Ovary (tissue), 9 donors: Measurements from ENCODE around the gene PSME1. TPM values are rescaled to one million over a fixed set of nuclear protein-coding genes. Genes with fewer than 3 reads are reported as not detected.

ENCODE experiments used
- DNase-seq, 5 donors: peaks; one replicate each; pipeline ENCODE4 v3.0.0-alpha.2; 2019 to 2020
- H3K27ac ChIP-seq, 2 donors: fragments of 200-600 bp; one replicate each; pipeline versions ENCODE4 v1.5.1 to v1.8.0; 2019 to 2022
- H3K27me3 ChIP-seq: fragments of 200-600 bp; one replicate; pipeline ENCODE4 v1.8.0; 2022
- H3K36me3 ChIP-seq: fragments of 200-600 bp; sonication (generic); one replicate; pipeline ENCODE4 v1.5.1; 2019
- H3K4me1 ChIP-seq: one replicate; pipeline ENCODE4 v1.8.1; 2013; ENCODE audit warnings: mild to moderate bottlenecking, moderate library complexity; ENCODE audit not compliant: insufficient read depth
- H3K4me3 ChIP-seq: fragments of 200-600 bp; sonication (generic); one replicate; pipeline ENCODE4 v1.5.1; 2017
- H3K9me3 ChIP-seq, 2 donors: fragments of 200-600 bp in 1 of 2; sonication (generic) in 1 of 2; one replicate each; pipeline versions ENCODE4 v1.5.1 to v1.8.1; 2013 to 2019; ENCODE audit warnings: mild to moderate bottlenecking in 1 of 2, moderate library complexity in 1 of 2
- EP300 ChIP-seq: sonication (generic); formaldehyde crosslinking; IDR thresholded peaks from one replicate; pipeline ENCODE4 v1.6.1; 2017; ENCODE audit warnings: antibody characterized with exemption
- POLR2A ChIP-seq: fragments of 450-650 bp; IDR thresholded peaks from one replicate; pipeline ENCODE4 v1.6.1; 2017; ENCODE audit warnings: antibody characterized with exemption, mild to moderate bottlenecking, moderate library complexity
- WGBS, 3 donors: extraction: QIAGEN DNeasy Blood & Tissue Kit in 1 of 3; methylation state at CpG; one replicate each; pipeline versions ENCODE4 v1.1.5 to v1.1.7; 2013 to 2017; 5-methylcytosine and 5-hydroxymethylcytosine counted together
- intact Hi-C, 4 donors: fragments of 100-400 bp; cut with DNase I; formaldehyde crosslinking; loops; one replicate each; pipeline versions ENCODE4 v1.11.0 to v1.15.1; 2022 to 2023
- polyA plus RNA-seq, 2 donors: library from polyadenylated mRNA; stranded (reverse); fragments of 200-250 nt in 1 of 2; fragments of 350-450 nt in 1 of 2; fragmentation: Illumina TruSeq in 1 of 2; extraction: RNeasy Lipid Tissue Mini Kit (QIAGEN cat#74804) in 1 of 2; gene quantifications; one replicate each; pipeline ENCODE4 v1.2.3, GENCODE V29; 2013 to 2014
- total RNA-seq, 7 donors: library from RNA; depleted of rRNA in 2 of 7; stranded (reverse); fragments of >200 nt in 2 of 7; fragmentation: NEBNext Ultra II Directional in 3 of 7; extraction: Animal tissue kit (Norgen Biotek cat#: 25700) in 3 of 7; gene quantifications; one replicate each; pipeline versions ENCODE4 v1.1.0 to v1.2.4, GENCODE V29; 2016 to 2023
- TF ChIP-seq, protein P1 (sequence below), 3 donors: fragments of 450-650 bp in 2 of 3; fragments of 200-600 bp in 1 of 3; IDR thresholded peaks; one replicate each; pipeline versions ENCODE4 v1.5.1 to v1.8.0; 2016 to 2022; ENCODE audit warnings: antibody characterized with exemption in 3 of 3, mild to moderate bottlenecking in 1 of 3
- donor health status: DM: no; HTN: no; CAD: no; lungs with moderate emphysema.
- donor health status: DM: no; HTN: no; CAD: no.
- donor health status: Bipolar disorder and iron deficiency.
- donor health status: DM: yes; HTN: yes; CAD: no.
- donor health status: DM: no; HTN: no; CAD: no.
- donor health status: DM: yes; HTN: yes; CAD: no.

Gene PSME1
- total and polyA plus RNA-seq, 9 donors, result 93.6 to 261 (median 177) TPM

DNA sequence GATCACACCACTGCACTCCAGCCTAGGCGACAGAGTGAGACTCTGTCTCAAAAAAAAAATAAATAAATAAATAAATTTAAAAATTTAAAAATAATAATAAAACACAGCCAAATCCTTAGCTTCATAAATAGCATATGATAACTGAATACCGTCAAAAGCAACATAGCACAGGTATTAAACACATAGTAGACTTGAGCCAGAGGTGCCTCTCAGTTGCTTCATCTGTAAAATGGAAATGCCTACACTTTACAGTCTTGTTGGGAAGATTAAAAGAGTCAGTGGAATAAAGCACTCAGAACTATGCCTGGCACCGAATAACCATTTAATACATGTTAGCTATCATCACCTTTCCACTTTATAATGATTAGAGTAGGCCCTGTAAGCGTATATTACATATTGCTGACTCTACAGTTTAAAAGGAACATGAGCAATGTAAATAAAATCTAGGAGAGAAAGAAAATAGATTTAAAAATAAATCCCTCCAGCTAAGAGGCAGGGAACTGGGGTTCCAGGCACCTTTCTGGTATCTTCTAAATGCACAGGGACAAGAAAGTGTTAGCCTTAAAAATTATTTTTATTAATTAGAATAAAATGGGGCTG is 29.2 kb upstream of the PSME1 start:
- Histone ChIP-seq H3K27me3 (no peaks in the 10 kb centered on the region), H3K9me3 (no peaks in the 10 kb centered on the region), H3K4me1 (no peaks in the 10 kb centered on the region), H3K4me3 (no peak overlapping the region), H3K27ac (no peak overlapping the region), H3K36me3 (no peaks in the 10 kb centered on the region)
- 86 to 88% (median 88%) methylated on average over 4 of the region's 4 CpGs for WGBS, 3 donors
- TF ChIP-seq, protein P1, sequence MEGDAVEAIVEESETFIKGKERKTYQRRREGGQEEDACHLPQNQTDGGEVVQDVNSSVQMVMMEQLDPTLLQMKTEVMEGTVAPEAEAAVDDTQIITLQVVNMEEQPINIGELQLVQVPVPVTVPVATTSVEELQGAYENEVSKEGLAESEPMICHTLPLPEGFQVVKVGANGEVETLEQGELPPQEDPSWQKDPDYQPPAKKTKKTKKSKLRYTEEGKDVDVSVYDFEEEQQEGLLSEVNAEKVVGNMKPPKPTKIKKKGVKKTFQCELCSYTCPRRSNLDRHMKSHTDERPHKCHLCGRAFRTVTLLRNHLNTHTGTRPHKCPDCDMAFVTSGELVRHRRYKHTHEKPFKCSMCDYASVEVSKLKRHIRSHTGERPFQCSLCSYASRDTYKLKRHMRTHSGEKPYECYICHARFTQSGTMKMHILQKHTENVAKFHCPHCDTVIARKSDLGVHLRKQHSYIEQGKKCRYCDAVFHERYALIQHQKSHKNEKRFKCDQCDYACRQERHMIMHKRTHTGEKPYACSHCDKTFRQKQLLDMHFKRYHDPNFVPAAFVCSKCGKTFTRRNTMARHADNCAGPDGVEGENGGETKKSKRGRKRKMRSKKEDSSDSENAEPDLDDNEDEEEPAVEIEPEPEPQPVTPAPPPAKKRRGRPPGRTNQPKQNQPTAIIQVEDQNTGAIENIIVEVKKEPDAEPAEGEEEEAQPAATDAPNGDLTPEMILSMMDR (IDR thresholded peaks at IDR 0.05), result no peak
- TF ChIP-seq EP300 (no peak), POLR2A (no peak)
- no peak for DNase-seq
- intact Hi-C loops, result loop anchor here in 2 of 4 donors (10.0 kb wide), 1 partner anchor 52 kb away; the partner anchor contains the start of gene CARMIL3 (in 2 of the 2)

DNA sequence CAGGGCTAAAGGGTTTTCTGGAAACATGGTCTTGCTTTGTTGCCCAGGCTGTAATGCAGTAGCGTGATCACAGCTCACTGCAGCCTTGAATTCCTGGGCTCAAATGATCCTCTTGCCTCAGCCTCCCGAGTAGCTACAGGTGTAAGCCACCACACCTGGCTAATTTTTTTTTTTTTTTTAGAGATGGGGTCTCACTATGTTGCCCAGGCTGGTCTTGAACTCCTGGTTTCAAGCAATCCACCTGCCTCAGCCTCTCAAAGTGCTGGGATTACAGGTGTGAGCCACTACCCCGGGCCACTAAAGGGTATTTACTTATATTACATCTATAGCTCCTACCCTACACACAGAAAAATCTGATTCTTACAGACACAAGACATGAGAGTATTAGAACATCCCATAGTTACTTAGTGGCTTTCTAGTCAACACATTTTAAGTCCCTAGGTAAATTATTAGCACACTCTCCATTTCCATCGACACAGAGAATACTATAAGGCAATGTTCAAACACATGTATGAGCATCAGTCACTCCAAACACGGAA is 27.6 kb upstream of the PSME1 start:
- 44 to 51% (median 50%) methylated on average over 5 of the region's 5 CpGs for WGBS, 3 donors
- intact Hi-C loops, result loop anchor here in 2 of 4 donors (10.0 kb wide), 1 partner anchor 54 kb away; the partner anchor contains the start of gene CARMIL3 (in 2 of the 2)
- no peaks in the 10 kb centered on the region for H3K9me3 ChIP-seq
- TF ChIP-seq POLR2A (no peak), EP300 (no peak)
- TF ChIP-seq, protein P1 (IDR thresholded peaks at IDR 0.05), result no peak
- peak in 1 of 5 donors; percentile 7 for DNase-seq
- no peak overlapping the region for H3K27ac ChIP-seq
- no peak overlapping the region for H3K4me3 ChIP-seq
- no peaks in the 10 kb centered on the region for H3K36me3 ChIP-seq
- H3K27me3 ChIP-seq, result no peaks in the 10 kb centered on the region
- no peaks in the 10 kb centered on the region for H3K4me1 ChIP-seq

DNA sequence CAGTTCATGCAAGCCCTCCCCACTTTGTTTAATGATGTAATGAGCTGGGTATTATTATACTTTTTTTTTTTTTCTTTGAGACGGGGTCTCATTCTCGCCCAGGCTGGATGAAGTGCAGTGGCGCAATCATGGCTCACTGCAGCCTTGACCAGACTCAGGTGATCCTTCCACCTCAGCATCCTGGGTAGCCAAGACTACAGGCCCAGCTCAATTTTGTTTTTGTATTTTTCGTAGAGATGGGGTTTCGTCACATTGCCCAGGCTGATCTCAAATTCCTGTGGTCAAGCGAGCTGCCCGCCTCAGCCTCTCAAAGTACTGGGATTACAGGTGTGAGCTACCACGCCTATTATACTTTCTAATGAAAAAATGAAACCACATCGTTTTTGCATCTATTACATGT is 25.9 kb upstream of the PSME1 start:
- no peaks in the 10 kb centered on the region for H3K36me3 ChIP-seq
- intact Hi-C loops, result no loop called here
- H3K27ac ChIP-seq, result no peak overlapping the region
- H3K9me3 ChIP-seq, result no peaks in the 10 kb centered on the region
- H3K4me1 ChIP-seq, result no peaks in the 10 kb centered on the region
- WGBS, 3 donors, result 86 to 88% (median 87%) methylated on average over 9 of the region's 9 CpGs
- DNase-seq, result peak in 1 of 5 donors; percentile 9
- no peak overlapping the region for H3K4me3 ChIP-seq
- H3K27me3 ChIP-seq, result no peaks in the 10 kb centered on the region
- TF ChIP-seq, protein P1 (IDR thresholded peaks at IDR 0.05), result no peak
- TF ChIP-seq EP300 (no peak), POLR2A (no peak)

DNA sequence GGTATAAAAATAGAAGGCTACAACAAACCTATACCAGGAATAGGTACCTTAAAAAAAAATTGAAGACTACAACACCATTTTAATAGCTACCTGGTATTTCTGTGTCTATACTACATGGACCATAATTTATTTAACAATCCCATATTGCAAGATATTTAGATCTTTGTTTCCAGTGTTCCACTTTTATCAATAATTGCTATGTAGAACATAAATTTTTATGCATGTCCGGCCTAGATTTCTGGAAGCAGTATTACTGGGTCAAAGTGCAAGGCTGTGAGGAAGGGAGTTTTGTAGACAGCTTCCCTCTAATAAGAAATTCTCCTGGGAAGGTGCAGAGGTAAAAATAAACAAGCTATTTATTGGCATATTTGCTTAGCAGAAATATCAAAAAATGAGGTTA is 25.5 kb upstream of the PSME1 start:
- Histone ChIP-seq H3K4me3 (no peak overlapping the region), H3K9me3 (no peaks in the 10 kb centered on the region), H3K27ac (no peak overlapping the region), H3K36me3 (no peaks in the 10 kb centered on the region), H3K27me3 (no peaks in the 10 kb centered on the region), H3K4me1 (no peaks in the 10 kb centered on the region)
- intact Hi-C loops, result no loop called here
- no peak for DNase-seq
- WGBS, 3 donors, result 25 to 46% (median 36%) methylated on average over 1 of the region's 1 CpG
- no peak for TF ChIP-seq POLR2A
- TF ChIP-seq, protein P1 (IDR thresholded peaks at IDR 0.05), result no peak
- no peak for TF ChIP-seq EP300
